ENCODE measurements around the gene OSM.

OSM gene

DNA sequence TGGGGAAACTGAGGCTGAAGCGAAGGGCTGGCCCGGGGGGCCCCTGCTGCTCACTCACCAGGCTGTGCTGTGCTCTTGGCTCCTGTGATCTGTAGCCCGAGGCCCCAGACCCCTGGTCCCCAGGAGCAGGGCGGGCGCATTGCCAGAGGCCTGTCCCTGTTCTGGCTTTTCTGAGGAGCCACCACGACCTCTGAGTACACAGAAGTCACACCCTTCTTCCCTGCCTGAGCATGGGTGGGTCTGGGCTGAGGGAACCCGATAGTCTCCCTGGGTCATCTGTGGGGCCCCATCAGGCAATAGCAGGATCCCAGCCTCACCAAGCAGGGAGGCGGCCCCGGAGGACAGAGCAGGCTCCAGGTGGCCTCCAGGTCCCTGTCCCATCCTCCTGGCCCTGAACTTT, 17.5 kb upstream of the OSM start:
- no peak for DNase-seq

DNA sequence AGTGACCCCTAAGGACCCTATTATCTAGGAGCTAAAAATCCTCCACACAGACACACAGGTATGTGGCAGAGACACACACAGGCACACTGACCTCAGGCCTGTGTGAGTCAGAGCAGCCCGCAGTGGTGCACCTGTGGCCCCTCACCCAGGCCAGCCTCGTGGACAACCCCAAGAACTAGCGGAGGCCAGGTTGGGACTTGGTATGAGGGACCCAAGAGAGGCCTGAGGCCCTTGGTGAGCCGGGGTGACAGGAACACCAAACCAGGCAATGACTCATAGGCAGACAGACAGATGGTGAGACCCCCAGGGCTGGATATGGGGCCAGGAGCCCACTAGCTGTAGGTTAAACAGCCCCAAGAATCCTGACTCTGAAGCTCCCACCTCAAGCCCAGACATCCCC, 16.7 kb upstream of the OSM start:
- no peak for DNase-seq

DNA sequence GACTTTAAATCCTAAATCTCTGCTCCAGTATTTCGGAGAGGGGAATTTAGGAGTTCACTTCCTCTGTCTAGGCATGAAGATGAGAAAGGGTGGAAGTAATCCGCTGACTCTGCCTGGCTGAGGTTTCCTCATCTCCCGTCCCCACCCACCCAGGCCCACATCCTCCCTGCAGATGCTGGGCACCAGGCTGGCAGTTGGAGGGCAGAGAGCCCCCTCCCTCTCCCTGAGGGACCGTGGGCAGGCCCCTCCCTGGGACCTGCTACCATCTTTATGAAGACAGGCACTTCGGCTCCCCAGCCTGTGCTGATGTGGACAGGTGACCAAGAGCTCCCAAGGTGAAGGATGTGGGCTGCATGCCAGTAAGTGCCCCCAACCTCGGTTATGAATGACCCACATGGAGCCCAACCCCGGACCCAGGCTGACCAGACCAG, 16.0 kb upstream of the OSM start:
- no peak for DNase-seq

DNA sequence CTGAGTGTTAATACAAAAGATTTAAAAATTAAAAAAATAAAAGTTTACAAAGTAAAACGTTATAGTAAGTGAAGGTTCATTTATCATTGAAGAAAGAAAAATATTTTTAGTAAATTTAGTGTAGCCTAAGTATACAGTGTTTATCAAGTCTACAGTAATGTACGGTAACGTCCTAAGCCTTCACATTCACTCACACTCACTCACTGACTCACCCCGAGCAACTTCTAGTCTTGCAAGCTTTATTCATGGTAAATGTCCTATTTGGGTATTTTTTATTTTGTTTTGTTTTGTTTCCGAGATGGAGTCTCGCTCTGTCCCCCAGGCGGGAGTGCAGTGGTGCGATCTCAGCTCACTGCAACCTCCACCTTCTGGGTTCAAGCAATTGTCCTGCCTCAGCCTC, 13.9 kb upstream of the OSM start:
- DNase-seq: no peak

DNA sequence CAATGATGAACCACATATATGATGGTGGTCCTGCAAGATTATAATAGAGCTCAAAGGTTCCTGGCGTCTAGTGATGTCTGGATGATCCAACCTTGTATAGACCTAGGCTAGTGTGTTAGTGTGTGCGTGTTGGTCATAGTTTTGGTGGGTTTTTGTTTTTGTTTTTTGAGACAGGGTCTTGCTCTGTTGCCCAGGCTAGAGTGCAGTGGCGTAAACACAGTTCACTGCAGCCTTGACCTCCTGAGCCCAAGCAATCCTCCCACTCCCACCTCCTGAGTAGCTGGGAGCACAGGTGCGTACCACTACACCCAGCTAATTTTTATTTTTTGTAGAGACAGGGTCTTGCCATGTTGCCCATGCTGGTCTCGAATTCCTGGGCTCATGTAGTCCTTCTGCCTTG, 13.3 kb upstream of the OSM start:
- no peak for DNase-seq

DNA sequence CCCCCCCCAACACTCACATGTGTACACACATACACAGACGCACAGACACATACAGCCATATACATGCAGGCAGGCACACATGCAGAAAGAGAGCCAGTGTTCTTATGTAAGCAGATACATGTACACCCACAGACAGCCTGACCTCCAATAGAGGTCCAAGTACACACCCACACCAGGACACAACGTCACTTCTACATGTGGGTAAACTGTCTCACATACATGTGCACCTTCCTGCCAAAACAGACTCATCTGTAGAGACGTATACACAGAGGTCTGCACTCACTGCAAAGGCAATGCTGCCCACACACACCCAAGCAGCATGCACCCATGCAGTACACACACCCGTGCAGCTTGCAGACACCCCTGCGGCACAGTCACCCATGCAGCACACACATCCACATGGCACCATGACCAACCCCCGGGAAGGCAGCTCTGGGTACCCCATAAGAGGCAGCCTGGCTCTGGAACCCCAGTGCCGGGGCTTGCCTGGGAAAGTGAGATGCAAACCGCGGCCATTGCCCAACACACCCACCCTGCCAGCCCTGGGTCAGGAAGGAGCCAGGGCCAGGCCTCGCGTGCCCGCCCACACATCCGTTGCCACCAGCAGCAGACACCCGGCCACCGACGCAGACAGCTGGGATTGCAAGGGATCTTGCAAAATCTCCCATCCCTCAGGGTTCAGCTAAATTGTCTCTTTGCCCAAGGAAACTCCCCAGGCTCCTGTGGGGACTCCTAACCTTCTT, 12.6 kb upstream of the OSM start:
- no peak for DNase-seq

DNA sequence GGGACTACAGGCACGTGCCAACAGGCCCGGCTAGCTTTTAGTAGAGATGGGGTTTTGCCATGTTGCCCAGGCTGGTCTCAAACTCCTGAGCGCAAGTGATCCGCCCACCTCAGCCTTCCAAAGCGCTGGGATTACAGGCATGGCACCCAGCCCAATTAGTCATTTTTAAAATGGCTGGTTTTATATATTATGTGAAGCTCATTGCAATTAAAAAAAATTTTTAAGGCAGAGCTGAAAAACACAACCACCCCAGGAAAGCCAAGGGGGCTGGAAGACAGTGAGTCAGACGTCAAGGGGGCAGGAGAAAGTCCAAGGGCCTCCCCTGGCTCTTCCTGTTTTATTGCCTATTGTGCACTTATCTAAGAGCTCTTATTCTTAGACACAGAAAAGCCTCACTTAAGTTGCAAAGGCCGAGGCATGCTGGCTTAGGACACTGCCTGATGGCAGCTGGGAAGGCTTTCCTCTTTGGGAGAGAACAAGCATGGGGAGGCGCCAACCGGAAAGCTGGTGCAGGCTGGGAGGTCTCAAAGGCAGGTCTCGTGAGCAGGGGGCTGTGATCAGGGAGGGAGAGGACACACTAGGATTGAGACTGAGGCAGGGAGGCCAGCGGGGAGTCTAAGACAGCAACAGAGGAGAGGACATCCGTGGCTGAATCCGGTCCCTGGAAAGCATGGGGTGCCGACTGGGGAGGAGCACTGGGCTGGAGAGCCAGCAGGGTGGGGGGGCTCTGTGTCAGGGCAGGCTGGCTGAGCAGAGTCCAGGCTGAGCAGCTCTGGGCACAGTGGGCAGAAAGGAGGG, 11.1 kb upstream of the OSM start:
- no peak for DNase-seq

DNA sequence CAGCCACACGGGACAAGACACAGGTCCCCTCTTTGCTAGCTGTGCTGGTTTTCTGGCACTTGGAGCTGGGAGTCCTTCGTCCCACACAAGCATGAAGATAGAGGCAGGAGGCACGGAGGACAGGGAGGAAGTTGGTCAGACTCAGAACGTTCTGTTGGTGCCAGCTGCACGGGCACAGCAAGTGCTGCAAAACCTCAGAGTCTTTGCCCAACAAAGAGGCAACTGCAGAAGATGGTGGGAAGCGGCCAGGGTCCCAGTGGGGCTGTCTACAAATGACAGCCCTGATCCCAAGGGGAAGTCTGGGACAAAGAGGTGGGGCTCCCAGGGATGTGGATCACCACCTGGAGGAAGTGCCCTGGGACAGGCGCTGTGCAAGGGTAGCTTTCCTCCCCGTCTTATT, 9.4 kb upstream of the OSM start:
- no peak for DNase-seq

DNA sequence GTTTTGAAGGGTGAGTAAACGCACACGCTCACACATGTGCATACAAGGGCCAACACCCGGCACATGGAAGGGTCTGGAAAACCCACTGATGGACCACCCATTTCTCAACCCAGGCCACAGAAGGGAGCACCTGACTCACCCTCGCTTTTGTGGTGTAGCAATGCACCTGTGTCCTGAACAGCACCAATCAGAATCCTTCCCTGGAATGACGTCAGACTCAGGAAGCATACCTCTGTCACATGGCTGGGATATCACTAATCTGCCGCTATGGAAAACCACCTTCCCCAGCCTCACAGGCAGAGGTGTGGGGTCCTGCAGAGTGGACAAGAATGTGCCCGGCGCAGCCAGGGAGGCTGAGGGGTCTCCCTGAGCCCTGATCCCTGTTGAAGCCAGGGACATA, 9.0 kb upstream of the OSM start:
- no peak for DNase-seq

DNA sequence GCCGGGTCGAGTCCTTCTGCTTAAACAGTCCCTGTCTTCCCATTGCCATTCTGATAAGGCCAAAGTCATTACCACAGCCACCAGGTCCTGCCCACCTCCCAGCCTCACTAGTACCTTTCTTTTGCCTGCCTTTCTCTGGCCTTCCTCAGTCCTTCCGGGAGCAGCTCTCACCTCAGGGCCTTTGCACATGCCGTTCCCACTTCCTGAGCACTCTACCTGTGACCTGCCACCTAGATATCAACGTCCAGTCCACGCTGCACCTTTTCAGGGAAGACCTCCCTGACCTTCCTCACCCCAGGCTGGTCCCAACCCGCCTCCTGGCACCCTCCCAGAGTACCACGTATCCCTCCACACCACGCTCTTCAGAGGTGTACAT, 7.8 kb upstream of the OSM start:
- DNase-seq: no peak

DNA sequence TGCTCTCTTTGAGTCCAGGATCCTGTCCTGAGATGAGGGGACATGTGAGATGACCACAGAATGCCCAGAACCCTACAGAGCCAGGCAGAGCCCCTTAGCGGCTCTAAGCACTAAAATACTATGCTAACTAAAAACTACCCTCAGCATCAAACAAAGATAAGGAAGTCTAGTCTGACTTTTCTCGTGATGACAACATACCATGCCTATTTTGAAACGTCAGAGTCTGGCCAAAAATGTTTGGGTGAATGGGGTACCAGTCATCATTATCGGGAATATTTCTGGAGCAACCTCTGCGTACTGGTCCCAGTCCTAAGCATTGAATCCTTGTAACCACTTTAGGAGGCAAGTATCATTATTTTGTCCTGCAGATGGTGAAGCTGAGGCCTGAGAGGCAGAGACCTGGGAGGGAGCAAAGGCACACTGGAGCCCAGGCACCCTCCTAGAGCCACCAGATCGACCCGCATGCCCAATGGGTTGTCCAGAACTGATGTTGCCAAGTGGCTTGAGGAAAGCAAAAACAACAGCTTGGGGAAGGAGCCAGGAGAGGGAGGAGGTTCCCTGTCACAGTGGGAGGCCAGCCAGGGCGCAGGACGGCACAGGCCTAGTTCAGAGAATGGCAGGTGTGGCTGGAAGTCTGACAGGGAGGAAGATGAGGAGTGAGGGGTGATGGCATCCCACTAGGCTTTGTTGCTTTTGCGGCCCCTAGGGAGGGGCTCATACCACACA, 7.2 kb upstream of the OSM start:
- no peak for DNase-seq

DNA sequence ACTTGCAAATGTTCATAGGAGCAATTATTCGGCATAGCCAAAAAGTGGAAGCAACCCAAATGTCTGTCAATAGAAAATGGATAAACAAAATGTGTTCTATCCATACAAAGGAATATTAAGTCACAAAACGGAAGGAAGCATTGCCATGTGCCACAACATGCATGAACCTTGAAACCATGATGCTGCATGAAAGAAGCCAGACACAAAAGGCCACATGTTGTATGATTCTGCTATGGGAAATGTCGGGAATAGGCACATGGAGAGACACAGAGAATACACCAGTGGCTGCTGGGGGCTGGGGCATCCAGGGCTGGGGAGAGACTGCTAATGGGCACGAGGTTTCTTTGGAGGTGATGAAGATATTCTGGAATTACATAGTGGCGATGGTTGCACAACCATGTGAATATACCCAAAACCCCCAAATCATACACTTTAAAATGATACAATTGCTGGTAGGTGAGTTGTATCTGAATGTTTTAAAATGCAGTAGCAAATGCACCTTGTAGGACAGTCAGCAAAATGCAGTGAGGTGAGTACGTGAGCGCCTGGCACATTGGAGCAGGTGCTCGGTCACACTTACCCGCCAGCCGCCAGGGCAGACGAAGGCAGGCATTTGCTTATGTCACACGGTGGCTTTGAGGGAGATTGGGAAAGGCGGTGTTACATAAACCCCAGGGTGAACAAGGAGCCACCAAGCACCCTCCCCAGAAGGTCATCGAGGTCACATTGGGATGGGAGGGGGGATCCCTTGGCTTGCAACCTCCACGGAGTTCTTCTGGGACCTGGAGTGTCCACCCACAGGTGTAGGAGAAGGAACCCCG, 6.3 kb upstream of the OSM start:
- DNase-seq: no peak

DNA sequence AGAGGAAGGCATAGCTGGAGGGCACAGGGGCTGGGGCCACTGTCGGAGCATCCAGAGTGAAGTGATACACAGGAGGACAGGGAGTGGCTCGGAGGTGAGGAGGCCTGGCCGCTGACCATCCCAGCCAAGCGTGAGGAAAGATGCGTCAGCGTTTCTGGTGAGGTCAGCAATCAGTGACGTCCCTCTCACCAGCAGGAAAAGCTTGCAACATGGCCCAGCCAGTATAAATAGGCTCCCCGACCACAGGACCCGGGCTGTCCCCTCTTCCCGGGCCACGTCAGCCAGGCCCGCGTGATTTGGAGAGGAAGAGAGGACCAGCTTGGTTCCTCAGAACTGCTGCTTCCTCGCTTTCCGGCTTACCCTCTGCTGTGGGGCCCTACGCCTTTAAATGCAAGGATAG, 4.2 kb upstream of the OSM start:
- DNase-seq: no peak

DNA sequence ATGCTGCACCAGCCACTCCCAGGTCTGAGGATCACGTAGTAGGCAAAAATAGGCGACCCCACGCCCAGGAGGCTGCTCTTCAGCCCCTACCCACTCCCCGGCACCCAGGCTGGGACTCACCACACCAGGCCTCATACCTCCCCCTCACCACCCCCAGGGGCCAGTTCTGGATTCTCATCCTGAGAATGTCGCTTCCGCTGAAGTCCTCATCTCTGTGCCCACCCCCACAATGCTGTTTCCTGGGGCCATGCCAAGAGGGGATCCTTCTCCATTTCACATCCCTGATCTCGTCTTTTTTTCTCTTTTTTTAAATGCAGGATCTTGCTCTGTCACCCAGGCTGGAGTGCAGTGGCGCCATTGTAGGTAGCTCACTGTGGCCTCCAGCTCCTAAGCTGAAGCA, 1.7 kb upstream of the OSM start:
- DNase-seq: no peak

DNA sequence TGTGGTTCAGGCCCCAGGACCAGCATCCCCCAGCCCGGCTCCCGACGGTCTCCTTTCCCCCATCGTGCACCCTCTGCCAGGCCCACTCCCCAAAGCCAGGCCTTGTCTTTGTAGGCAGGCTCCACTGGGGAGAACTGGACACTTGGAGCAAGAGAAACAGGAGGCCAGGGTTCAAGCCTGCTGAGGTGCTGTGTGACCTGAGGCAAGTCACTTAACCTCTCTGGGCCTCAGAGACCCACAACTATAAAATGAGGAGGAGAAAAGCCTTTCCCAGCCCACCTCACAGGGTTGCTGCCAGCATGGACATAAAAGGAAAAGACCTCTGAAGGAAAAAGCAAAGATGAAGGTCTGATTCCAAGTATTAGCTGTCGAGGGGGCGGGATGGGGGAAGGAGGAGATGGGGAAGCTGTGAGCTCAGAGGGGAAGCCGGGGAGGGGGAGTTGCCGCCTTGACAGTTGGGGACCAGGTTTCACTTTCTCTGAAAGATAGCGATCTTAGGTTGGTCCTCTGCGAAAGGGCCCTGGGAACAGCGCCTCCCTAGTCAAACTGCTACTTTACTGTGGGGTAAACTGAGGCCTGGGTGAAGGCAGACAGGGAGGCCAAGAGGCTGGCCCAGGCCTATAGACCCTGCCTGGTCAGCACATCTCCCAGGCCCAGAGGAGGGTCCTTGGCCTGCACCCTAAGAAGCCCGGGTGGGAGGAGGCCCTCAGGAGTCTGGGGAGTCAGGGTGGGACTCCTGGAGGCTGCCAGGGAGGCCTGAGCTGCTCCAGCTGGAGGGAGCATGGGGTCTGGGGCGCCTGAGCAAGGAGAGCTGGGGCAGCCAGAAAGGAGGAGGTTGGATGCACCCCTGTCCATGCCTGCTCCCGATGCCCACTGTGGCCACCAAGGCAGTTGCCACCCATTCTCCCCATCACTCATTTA, 991 bp upstream of the OSM start:
- no peak for DNase-seq

DNA sequence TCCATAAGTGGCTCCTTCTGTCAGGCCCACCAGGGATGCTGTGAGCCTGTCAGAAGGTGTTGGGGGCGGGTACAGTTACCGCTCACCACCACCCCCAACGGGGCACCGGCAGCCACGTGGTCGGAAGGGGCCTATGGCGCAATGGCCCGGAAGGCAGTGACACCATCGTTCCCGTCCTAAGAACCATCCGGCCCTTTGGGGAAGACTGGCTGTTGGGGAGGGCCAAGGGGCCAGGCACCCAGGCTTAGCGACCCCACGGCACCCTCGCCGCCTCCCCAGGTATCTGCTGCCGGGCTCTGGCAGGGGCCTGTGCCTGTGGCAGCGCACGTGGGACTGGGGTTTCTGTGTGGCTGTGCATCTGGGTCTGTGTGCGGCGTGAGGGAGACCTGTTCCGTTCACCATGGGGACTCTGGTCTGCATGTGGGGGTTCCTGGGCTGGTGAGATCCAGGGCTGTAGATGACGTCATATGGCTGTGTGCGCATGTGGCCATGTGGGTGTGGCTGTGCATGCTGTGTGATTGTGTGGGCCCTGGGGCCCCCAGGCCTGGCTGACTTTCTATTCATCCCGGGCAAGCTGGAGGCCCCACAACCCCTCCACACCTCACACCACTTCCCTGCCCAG, 717 bp downstream of the OSM start:
- no peak for DNase-seq

DNA sequence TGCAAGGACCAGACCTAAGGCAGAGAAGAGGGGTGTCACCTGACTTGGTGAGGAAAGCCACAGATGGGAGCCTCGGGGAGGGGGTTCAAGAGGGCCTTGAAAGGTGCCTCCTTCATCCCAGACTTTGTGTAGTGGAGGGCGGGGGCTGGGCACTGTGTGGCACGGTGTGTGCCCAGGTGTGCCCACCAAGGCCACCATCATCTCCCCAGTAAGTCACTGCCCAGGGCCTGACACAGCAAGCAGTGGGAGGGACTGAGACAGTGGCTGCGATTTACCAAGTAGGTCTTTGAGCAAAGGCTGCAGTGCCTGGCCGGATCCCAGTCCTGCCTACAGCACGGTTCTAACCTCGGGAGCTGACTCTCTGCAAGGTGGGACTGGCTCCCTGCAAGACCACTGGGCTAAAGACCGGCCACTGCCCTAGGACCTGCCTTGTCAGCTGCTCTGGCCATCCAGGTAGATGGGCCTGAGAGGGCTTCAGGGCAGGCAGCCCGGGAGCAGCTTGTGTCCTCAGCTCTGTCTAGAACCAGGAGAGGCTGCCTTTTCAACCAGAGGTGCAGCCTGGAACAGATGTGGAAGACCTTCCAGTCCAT, 1.4 kb downstream of the OSM start:
- DNase-seq: no peak

DNA sequence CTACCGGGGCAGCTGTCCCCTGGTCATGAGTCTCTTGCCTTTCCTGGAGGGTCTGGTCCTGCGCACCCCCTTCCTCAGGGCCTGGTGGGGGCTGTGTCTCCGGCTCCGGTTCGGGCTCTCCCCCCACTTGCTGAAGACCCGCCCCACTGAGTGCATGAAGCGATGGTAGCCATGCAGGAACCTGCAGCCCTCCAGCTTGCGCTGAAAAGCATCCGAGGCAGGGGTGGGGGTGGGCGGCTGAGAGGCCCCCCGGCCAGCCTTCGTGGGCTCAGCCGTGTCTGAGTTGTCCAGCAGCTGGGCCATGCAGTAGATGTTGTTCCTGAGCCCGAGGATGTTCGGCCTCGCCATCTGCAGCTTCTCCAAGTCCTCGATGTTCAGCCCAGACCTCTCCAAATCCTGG, 2.8 kb downstream of the OSM start:
- no peak for DNase-seq

DNA sequence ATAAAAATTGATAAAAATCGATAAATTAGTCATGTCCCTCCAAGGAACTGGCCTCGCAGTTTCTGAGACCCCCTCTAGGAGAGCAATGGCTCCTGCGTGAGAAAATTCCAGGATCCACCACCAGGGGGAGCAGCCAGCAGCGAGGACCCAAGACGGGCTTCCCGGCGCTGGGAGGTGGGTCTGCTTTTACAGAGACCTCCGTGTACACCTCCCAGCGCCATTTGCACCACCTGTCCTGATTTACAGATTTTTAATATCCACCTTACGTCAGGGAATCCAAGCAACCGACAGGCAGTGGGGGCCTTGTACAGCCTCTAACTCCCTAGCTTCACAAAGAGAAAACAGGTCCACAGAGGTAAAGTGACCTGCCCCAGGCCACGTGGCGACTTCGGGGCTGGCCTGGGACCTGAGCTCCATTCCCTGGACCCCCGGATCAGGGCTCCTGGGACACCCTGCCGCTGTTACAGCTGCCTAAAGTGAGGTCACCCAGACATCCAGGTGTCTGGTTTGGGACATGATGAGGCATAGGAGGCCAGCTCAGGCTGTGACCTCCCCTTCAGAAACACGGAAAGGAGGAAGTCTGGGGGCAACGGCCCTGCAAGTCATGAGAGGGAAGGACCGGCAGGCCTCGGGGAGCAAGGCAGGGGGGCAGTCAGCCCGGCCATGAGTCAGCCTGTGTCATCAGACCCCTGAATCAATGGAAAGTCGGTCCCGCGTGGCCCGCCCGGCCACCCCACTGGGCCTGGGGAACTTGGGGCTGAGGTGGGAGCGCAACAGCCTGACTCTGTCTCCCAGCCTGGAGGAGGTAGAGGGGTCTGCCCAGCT, 3.5 kb downstream of the OSM start:
- peak in 1 of 2 experiments; percentile 5 for DNase-seq

DNA sequence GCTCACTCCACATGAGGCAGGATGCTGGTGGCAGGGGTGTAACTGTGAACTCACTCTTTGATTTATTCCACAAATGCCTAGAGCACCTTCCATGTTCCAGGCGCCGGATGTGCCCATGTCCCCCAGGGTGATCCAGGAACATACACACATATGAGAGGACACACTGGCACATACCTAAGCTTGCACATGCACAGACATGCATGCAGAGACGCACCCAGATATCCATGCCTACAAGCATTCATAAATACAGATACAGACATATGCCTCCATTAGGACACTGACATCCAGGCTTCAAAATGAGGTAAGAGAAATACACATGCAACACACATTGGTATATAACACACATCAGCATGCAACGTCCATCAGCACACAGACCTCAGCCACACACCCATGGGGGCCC, 4.5 kb downstream of the OSM start:
- DNase-seq: no peak

All from NCI-H187 (cell line).